NCI-H510A treated with DMSO at 0.1 percent for 48 hours (cell line): ENCODE data around the gene FRRS1L.
A peak's percentile ranks its signal among the peaks of the same experiment; 100 is the strongest.
"Not testable (repeated sequence)": the region's sequence is repeated elsewhere in the genome, so short reads cannot be mapped to it uniquely, and the experiment has no call there.

ENCODE experiments used
- DNase-seq: peaks from one replicate; lab custom pipeline; 2025; lab: John Stamatoyannopoulos, UW

FRRS1L gene

GRCh38 chr9:109129470-109130197 lies 37.4 kb downstream of the FRRS1L start:
- DNase-seq: no peak

GRCh38 chr9:109126671-109127070 lies 40.4 kb downstream of the FRRS1L start:
- not testable (repeated sequence) for DNase-seq

- DNase-seq: no peak
Measured at GRCh38 chr9:109124121-109124520, 42.9 kb downstream of the FRRS1L start.

DNA sequence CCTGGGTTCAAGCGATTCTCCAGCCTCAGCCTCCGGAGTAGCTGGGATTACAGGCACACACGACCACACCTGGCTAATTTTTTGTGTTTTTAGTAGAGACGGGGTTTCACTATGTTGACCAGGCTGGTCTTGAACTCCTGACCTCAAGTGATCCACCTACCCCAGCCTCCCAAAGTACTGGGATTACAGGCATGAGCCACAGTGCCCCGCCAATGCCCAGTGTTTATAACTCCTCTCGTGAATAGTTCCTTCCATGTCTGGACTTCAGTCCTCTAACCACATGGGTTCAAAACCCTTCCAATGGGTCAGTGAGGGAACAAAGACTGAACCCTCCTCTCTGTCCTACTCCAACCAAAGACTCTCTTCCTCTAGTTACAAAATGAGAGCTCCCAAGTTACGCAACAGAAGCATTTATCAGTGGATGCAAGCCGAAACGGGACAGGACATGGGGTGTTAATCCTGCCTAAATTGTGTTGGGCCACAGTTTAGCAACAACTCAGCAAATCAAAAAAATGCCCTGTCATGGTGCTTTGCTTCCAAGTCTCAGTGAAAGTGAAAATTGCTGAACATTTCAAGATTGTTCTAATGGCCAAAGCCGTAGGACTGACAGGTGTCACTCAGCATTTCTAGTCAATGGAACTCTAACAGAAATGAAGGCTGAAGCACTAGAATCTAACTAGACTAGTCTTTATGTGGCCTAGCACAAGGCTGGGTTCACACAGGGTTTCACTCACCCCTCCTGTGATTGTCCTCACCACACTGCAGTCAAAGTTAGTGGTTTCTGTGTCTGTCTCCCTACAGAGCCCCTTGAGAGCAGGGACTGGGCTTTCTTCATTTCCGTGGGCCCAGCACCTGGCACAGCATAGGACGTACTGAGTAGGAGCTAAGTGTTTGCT lies 44.1 kb downstream of the FRRS1L start:
- DNase-seq: no peak

DNA sequence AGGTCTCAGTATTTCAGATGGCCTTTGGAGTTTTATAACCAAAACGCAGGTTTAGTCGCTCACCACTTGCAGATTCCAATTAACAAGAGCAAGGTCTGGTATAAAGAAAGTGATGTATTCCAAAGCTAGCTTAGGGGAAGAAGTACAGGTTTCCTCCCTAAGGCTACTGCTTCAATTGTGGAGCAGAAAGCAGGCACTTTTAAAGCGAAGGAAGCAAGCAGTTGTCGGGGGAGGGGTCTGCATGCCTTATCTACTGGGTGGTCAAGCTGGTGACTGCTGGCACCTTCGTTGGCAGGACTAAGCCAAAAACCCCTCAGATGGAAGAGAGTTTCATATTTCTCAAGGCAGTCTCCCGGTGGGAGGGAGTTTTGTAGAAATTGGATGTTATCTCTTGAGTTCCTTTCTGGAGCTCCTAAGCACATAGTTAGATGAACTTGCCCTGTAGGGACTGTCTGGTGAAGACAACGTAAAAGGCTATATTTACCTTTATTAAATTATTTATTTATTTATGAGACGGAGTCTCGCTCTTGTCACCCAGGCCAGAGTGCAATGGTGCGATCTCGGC lies 45.7 kb downstream of the FRRS1L start:
- DNase-seq: no peak

DNA sequence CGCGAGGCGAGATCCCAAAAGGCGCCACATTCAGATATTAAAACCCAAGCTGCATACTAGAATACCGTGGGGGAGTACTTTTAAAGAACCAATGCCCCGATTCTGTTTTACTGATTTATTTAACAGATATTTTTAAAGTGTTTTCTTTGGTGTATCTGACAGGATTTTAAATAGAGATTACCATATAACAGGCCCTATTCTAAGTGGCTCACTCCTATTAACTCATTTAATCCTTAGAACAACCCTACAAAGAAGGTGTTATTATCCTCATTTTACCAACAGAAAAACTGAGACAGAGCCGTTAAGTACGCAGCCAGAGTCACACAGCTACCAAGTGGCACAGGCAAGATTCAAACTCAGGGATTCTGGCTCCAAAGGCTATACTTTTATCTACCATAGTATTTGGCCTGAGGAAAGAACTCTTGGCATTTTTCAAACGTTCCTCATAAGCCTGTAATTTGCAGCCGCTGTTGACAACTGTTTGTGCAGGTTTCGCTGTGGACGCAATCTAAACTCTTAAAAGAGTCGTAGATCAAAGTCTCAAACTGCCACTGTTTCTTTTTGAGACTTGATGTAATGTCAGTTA lies 46.8 kb downstream of the FRRS1L start:
- no peak for DNase-seq

GRCh38 chr9:109119439-109120203 lies 47.4 kb downstream of the FRRS1L start, which contains the start of gene TMEM245:
TMEM245 (minus strand) TSS chr9:109119947; CDS start chr9:109119913, 34 bp downstream.
- DNase-seq: peak; percentile 96

DNA sequence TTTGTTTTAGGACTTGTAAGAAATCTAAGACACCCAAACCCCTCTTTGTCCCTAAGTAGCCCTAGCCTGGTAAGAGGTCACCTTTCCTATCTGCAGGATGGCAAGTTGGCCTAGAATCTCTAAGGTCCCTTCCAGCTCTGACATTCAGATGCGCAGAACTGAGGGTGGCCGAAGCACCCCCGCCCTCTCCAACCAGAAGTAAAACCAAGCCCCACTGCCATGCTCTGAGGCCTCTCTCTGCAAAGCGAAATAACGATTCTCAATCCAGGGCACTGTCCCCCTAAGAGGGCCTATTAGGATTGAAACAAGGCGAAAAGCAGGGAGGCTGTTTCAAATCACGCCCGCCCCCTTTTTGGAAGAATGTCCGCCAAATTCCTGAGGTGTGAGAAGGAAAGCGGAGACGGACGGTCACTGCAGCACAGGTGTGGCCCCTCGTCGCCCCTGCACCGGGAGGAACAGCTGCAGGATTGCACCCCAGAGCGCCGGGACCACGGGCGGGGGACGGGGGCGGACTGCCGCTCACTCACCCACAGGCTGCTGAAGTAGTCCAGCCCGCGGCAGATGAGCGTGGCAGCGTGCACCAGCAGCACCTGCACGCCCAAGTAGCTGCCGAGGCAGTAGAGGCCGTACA lies 48.1 kb downstream of the FRRS1L start:
- no peak for DNase-seq

- DNase-seq: no peak
Measured at GRCh38 chr9:109117856-109118807, 48.9 kb downstream of the FRRS1L start.

DNA sequence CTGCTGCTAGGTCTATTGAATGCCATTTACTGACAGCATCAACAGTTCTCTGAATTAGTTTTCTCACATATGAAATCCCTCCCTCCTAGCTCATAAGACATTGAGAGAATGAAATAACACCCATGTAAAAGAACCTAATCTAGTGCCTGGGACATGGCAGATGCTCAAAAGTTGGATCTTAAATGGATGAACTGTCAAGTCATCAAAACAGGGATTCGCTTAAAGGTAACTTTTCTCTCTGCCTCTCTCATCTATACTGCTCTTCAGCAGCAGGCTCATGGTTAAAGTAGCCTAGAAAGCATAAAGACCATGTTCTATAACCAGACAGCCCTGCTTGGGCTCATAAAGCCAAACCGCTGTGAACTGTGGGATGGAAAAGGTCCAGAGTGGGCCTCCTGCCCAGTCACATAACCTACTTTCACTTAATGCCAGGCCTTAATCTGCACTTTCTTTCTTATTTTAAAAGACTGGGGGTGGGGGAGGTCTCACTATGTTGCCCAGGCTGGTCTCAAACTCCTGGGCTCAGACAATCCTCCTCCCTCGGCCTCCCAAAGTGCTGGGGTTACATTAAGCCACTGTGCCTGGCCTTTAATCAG lies 51.0 kb downstream of the FRRS1L start:
- DNase-seq: no peak

DNA sequence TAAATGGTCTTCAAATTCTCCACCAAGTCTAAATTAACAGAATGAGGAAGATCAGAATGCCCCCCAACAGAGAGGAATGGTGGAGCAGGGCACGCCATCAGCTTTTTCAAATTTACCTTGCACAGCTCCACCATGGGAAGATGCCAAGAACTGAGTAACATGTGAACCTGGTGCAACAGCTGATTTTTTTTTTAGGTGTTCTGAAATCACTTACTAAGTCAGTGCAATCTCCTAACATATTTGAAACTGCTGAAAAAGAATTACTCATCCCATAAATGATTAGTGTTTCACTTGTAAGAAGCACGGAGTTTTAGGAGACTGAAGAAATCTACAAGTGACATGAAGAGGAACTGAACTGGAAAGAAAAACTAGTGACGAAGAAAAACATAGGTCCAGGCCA lies 52.4 kb downstream of the FRRS1L start:
- DNase-seq: no peak

DNA sequence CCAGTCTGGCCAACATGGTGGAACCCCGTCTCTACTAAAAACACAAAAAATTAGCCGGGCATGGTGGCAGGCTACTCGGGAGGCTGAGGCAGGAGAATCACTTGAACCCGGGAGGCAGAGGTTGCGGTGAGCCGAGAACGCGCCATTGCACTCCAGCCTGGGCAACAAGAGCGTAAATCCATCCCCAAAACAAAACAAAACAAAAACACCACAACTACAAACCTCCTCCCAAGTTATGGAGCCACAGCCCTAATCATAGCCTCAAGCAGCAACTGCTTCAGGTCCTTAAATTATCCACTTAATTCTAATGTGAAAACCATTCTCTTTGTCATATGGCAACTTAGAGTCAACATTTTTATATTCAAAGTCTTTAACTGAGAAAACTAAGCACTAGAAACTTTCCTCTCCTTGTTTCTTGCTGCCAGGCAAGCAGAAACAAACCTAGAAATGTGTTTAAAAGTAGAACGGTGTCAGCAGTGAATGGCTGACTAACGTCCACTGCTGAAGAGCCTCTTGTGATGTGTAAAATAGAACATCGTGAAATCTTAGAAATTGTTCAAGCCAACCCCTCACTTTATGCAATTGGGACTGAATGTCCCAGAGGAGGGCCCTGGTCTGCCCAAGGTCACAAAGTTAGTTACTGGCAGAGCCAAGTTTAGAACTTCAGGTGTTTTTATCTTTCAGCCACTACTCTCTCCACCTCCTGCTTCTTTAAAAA lies 53.0 kb downstream of the FRRS1L start:
- no peak for DNase-seq

- no peak for DNase-seq
Measured at GRCh38 chr9:109113254-109113653, 53.8 kb downstream of the FRRS1L start.

DNA sequence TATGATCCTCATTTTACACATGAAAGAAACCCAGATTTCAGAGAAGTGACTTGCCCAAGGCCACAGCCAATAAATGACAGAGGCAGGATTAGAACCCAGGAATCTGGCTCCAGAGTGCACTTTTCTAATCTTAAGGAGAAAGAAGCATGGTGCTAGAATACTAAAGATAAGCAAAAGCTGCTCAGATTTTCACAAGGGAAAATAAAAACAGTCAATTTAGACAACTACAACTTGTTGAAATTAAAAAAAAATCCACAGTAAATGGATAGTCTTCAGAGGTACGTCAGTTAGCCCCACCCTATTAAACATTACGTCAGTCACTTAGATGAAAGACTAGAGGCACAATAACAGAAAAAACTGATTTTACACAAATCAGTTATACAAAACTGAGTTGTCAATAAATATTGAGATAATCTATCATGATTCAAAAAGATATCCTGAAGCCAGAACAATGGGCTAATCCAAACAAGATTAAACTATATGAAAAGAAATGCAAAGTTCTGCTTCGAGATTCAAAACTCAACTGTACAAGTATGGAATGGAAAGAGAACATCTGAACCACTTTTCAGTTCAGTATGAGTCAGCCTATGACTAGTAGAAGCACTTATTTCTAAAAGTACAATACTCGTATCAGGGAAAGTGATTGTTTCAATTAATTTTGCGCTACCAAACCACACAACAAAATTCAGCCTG lies 56.6 kb downstream of the FRRS1L start:
- no peak for DNase-seq

DNA sequence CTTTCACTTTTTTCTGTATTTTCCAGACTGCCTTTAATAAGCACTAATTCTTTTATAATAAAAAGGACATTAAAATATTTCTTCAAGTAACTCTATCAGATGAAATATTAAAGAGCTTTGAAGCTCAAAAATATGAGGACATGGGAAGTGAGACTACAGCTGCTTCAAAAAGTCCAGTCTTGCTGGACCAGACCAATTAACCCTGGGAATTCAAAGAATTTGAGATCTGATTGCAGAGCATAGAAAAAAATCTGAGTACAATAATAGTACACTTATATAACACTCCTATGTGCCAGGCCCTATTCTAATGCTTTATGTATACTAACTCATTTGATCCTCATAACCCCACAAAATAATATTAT lies 57.1 kb downstream of the FRRS1L start:
- no peak for DNase-seq

GRCh38 chr9:109108318-109108717 lies 58.7 kb downstream of the FRRS1L start:
- DNase-seq: peak; percentile 23

DNA sequence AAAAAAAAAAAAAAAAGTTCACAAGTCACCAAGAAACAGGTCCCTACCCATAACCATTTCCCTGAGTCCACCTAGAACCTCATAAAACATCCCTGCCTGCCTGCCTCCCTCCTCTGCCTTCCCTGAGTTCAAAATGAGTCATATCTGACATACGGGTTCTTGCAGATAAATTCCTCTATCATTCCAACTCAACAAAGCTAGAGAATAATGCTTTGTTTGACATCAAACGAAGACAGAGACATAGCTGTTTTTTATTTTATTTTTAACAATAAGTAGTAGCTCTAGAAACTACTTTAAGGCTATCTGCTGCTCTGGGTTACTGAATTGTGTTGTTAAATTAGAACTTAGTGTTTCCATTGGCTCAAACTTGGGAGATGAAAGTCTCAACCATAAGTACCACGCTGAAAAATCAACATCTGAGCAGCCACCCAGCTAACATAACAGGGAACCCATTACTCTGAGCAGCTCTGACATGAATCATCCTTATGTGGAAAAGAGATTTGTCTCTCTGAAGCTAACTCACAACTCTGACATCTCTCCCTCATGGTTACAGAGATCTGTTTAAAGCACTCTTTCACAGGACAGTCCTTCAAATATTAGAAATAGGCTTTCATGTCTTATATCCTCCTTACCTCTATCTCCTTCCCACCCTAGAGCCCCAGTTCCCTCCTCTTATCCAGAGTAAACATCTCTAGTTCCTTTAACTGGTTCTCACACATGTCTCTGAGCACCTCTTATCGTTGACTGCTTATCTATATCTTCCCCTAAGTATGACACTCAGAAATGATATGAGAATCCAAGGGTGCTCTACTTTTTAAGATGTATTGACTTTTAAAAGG lies 59.4 kb downstream of the FRRS1L start:
- no peak for DNase-seq
